Keratinocyte (primary cell): ENCODE results near the gene TACC2.

Source experiments
- EZH2 ChIP-seq: IDR thresholded peaks from one replicate; pipeline ENCODE4 v1.6.1; 2012; ENCODE audit warnings: inconsistent platforms, mild to moderate bottlenecking, low read length, moderate library complexity
- TF ChIP-seq, protein P1 (sequence below), 3 experiments: IDR thresholded peaks in 1 of 3; conservative IDR thresholded peaks in 1 of 3; optimal IDR thresholded peaks in 1 of 3; 2 replicates in 2 of 3; 3 replicates in 1 of 3; pipeline versions ENCODE3 to v1.5.1; 2011; ENCODE audit warnings: low read length in 3 of 3, mild to moderate bottlenecking in 3 of 3, moderate library complexity in 2 of 3, control low read depth in 1 of 3, inconsistent platforms in 1 of 3; ENCODE audit not compliant: insufficient read depth in 2 of 3; ENCODE audit errors: extremely low read depth in 1 of 3

DNA sequence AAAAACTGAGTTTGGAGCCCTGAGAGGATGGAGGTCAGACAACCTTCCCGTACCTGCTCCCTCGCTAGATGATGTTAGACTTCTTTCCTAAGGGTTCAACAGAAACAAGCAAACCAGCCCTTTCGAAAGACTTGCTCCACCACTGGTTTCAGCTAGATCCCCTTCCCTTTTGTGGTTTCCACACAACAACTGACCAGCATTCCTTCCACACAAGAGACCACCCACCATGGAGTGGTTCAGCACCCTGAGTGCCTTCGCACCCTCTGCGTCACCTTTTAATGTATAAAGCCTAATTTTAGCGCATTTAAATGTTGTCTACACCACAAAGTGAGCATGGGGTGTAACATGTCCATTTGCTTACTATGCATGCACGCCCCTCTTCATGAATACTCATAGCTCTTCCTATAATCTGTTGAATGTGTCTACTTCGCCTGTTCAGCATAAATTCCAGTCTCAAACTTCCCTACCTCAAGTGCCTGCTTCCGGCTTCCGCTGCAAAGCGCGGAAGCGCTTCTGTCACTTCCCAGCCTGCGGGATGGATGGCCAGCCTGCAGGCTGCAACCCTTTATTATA is 69.0 kb downstream of the TACC2 start:
- TF ChIP-seq, protein P1, sequence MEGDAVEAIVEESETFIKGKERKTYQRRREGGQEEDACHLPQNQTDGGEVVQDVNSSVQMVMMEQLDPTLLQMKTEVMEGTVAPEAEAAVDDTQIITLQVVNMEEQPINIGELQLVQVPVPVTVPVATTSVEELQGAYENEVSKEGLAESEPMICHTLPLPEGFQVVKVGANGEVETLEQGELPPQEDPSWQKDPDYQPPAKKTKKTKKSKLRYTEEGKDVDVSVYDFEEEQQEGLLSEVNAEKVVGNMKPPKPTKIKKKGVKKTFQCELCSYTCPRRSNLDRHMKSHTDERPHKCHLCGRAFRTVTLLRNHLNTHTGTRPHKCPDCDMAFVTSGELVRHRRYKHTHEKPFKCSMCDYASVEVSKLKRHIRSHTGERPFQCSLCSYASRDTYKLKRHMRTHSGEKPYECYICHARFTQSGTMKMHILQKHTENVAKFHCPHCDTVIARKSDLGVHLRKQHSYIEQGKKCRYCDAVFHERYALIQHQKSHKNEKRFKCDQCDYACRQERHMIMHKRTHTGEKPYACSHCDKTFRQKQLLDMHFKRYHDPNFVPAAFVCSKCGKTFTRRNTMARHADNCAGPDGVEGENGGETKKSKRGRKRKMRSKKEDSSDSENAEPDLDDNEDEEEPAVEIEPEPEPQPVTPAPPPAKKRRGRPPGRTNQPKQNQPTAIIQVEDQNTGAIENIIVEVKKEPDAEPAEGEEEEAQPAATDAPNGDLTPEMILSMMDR (optimal IDR thresholded peaks at IDR 0.05 in 1 of 3, IDR thresholded peaks at IDR 0.05 in 1 of 3, conservative IDR thresholded peaks at IDR 0.05 in 1 of 3; ENCODE audit: extremely low read depth in 1 of 3, insufficient read depth in 2 of 3, low read length in 3 of 3) = no peak
- TF ChIP-seq EZH2 = no peak
